Endometrial microvascular endothelial cells (primary cell): Measurements from ENCODE around the gene CELF2. TPM values are rescaled to one million over a fixed set of nuclear protein-coding genes. Genes with fewer than 3 reads are reported as not detected.

Experiments used
- in situ Hi-C: cut with HindIII; loops from 2 replicates; pipeline ENCODE4 v1.10.0; 2017; ENCODE audit warnings: low sequenced_read_pairs, low pct_unique_long_range_greater_than_20kb; ENCODE audit errors: inconsistent ontology term
- total RNA-seq: library from RNA; depleted of rRNA; stranded (reverse); fragments of >200 nt; gene quantifications from one replicate; pipeline ENCODE4 v1.2.3, GENCODE V29; 2015; ENCODE audit errors: inconsistent ontology term

CELF2 gene
- total RNA-seq, 1 donor from 2014 or later = 2.5 TPM

DNA sequence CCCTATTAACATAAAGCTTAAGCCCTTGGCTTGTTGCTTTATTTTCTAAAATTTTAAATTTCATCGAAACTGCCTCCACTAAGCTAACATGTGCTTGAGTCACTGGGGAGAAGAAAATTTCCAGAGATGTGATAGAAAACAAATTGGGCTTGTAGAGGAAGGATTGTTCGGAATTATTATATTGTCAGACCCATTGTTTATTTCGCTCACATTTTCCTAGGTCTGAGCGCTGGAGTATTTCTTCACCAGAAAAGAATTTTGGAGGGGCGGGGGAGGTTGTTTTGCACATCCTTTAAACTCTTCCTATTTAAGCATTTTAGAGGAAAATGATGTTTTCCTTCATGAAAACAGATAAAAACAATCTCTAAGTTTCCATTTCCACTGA lies 29.1 kb downstream of the CELF2 start:
- in situ Hi-C loops = no loop called here

DNA sequence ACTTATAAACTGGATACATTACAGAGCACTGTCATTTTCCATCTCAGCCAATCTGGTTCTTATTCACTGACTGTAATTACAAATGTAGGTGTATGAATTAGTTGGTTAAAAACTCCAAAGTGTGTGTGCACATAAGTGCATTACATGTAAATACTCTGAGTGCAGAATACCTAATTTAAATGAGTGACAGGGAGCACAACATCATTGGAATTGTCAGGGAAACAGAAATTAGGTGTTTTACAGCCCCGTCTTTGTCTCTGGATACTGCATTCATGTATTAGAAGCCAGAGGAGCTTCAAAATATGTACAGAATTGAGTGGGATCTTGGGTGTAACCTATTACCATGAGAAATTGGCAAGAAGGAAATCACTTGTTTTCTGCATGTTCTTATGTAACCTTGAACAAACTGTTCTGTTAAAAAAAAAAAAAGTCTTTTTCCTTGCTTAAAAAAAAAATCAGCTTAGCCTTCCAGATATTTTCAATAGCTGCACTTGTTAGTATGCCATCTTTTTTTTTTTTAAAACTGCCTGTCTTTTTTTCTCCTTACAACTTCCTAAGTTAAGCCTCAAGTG lies 31.1 kb downstream of the CELF2 start:
- in situ Hi-C loops = no loop called here

DNA sequence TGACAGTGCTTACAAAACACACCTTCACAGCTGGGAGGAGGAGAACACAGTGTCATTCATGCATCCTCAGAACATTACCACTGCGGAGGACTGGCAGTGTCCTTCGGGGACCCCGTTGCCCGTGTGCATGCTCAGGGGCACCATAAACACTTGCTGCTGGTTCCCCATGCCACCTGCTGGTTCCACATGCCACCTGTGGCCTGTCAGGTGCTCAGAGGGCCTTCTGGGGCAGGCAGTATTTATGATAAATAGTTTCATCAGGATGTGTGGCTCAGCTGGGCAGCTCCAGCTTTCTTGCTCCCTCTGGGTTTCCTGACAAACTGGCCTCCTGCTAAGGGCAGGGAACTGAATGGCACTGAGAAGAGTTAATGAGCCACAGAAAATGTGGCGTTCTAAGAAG lies 32.1 kb downstream of the CELF2 start:
- in situ Hi-C loops = no loop called here

GRCh38 chr10:11050301-11051287 lies 32.9 kb downstream of the CELF2 start:
- in situ Hi-C loops = no loop called here

GRCh38 chr10:11057018-11057417 lies 39.3 kb downstream of the CELF2 start:
- in situ Hi-C loops = no loop called here

GRCh38 chr10:11057448-11057847 lies 39.8 kb downstream of the CELF2 start:
- in situ Hi-C loops = no loop called here

DNA sequence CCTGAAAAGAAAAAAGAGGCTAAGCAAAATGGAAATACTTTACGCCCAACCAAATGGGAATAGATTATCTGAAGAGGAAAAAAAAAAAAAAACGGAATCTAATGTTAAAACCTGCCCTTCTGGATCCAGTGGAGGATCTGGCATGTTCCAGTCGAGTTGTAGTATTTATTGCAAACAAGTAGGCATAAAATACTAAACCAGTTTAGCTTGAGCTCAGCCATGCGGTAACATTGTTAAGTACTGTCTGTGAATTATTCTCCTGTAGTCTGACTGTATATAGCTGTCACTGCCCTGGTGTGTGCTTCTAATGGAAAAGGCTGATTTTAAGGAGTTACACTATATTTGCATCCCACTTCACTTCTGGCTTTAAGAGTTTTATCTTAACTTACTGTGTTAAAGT lies 40.3 kb downstream of the CELF2 start:
- in situ Hi-C loops = no loop called here

- in situ Hi-C loops = no loop called here
Measured at GRCh38 chr10:11058965-11059364, 41.3 kb downstream of the CELF2 start.

GRCh38 chr10:11063856-11064255 lies 46.2 kb downstream of the CELF2 start:
- in situ Hi-C loops = no loop called here

- in situ Hi-C loops = no loop called here
Measured at GRCh38 chr10:11064832-11065231, 47.2 kb downstream of the CELF2 start.

- in situ Hi-C loops = no loop called here
Measured at GRCh38 chr10:11065567-11065966, 47.9 kb downstream of the CELF2 start.

DNA sequence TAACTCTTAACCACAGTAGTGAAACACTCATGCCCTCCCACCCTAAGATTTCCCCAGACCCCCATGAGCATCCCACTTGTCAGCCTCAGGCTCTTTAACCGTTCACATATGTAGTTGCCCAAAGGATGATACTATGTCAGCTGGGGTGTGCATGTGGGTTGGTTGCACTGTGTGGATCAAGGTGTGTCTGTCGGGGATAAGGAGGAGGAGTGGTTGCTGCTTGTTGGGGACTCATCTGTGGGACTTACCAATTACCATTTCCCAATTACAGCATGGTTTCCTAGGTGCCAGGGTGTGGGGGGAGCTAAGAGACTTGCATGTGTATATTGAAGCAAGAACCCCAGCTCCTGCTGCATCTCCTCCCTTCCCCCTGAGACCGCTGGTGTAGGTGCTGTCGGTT lies 48.8 kb downstream of the CELF2 start:
- in situ Hi-C loops = no loop called here

- in situ Hi-C loops = no loop called here
Measured at GRCh38 chr10:11068861-11069633, 51.4 kb downstream of the CELF2 start.

GRCh38 chr10:11073410-11073809 lies 55.7 kb downstream of the CELF2 start:
- in situ Hi-C loops = no loop called here

DNA sequence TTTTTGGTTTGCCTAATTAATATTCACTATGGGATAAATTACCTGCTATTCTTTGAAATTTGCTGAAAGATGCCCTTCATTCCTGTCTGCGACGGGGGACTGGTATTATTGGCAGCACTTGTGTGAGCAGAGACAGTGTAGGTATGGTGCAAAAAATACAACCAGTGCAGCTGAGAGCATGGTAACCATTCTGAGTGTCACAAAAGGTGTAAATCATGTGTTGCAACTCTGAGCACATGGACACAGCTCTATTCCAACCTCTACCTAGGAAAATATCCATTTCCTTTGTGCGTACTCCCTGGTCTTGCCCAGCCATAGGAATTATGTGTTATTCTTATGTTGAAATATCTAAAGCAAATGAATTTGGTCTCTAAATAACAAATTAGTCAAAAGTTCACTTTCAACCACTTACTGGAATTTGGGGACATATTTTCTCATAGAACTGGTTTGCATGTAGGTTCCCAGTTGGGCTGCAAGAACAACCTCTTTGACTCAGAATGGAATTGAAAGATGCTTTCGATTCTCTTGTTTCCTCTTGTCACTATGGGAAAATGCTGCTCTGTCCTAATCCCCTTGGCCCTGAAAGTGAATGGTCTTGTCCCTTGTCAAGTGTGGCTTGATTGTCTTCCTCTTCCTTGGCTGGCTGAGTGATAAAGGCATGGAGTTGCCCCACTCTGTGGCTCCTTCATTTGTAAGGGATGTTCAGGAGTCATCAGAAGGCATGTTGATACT lies 57.0 kb downstream of the CELF2 start:
- in situ Hi-C loops = no loop called here

DNA sequence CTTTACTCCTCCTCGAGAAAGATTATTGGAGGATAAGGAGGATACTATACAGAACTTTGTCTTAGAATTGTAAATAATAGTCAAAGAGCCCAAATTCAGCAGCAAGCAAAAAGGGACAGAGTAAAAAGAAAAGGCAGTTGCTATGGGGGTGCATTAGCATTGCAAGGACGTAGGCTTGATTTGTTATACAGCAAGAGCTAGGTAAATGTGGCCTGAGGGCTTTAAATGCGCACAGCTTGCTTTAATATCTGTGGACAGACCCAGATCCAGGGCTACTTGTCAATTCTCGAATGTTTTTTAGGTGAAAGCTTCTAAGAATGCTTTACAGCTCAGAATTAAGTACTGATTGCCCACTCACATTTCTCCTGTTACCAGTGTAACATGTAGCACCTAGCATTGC lies 58.5 kb downstream of the CELF2 start:
- in situ Hi-C loops = no loop called here

DNA sequence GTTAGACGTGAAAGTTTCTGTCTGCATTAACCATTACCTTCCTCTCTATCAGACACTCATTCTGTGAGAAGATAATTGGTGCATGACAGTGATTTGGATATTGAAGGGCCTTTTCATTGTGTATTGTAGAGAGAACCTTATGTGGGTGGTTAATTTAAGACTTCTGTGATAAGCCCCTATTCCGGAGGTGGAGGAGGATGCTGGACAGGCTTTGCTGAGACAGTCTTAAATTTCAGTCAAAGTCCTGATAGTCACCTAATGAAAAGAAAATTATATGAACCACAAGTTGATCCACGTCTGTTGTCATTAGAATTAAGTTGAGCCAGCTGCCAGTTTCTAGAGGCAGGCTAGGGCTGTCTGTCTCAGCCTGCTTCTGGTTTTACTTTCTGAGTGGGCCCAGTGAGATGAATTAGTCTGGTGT lies 62.9 kb downstream of the CELF2 start:
- in situ Hi-C loops = no loop called here

GRCh38 chr10:11081408-11081807 lies 63.7 kb downstream of the CELF2 start:
- in situ Hi-C loops = no loop called here

DNA sequence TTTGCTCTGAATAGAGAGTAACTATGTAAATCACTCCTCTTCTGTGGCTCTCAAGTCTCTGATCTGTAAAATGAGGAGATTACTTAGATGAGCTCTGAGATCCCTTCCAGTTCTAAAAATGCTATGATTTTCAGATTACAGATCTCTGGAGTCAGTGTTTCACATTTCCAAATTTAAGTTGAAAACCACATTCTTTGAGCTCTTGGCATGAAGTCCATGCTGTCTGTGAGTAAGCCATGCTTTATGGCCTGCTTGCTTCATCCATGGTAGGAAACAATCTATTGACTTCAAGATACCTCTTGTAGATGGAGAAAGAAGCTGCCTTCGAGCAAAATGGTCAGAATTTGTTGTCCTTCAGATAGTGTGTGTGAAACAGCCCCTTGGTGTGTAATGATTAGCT lies 64.9 kb downstream of the CELF2 start:
- in situ Hi-C loops = no loop called here
